HL-60/S4 treated with retinoic acid at 250 ng/mL for 4 days and 3 days (cell line): ENCODE data around the gene FAAP20.

Source experiments
- in situ Hi-C: fragments of 300-500 bp; cut with MboI; formaldehyde crosslinking; loops from 2 replicates; pipeline ENCODE4 v1.7.0; 2022; ENCODE audit warnings: low sequenced_read_pairs

FAAP20 gene

DNA sequence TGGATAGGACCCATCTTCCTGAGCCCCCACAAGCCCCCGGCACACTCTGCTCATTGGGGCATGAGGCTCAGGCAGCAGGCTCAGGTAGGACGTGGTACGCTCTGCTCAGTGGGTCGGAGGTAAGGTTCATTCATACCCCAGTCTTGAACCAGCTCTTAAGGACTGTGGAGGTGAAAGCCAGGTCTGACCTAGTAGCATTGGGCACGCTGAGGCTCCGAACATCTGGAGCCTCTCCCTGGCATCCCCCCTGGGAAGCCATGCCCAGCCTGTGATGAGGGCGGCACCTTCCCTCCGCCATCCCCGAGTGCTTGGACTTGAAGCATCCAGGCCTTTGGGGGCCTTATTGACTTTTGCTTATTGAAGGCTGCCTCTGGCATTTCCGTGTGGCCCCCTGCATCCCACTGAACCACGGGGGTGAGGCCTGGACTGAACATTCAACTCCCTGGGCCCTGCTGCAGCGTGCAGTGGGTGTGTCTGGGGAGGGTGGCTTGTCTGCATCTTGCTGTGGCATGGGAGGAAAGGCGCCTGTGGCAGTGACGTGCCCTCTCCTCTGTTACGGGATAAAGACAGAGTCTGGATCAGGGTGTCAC is 50.0 kb downstream of the FAAP20 start:
- in situ Hi-C loops = no loop called here

DNA sequence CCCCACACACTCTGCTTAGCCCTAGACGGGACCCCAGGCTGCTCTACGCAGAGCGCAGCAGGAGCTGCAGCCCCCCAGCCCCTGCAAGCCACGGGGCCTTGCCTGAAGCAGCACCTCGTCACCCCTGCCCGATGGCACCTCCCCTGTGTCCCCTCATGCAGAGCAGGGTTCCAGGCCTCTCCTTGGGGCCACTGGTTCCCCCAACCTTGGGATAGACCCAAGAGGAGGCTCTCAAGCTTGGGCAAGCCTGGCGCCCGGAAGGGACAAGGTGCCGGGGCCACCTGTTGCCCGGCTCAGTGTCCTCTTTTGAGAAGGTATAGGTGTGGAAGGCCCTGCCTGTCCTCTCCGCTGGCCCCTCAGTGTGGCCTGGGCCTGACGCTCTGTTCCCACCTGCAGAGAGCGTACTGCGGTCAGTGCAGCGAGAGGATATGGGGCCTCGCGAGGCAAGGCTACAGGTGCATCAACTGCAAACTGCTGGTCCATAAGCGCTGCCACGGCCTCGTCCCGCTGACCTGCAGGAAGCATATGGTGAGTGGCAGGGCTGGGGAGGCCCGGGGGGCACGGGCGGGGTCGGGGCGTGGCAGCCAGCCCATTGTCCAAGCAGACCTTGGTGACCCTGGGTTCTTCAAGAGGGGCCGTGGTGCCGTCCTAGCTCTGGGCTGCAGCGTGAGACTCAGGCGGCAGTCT is 50.6 kb downstream of the FAAP20 start:
- in situ Hi-C loops = no loop called here

DNA sequence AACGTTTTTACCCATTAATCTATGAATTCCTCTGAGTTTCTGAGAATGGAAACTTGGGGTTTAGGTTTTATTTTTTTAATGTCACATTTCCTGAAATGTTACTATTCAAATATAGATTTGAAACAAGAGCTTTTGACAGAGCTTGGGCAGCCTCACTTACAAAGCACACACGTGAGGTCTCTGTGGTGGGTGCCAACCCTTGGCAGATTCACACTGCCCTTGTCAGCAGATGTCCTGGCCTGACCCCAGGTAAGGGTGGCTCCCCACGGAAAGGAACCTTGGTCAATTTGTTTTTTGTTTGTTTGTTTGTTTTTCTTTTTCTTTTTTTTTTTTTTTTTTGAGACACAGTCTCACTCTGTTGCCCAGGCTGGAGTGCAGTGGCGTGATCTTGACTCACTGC is 53.5 kb downstream of the FAAP20 start:
- in situ Hi-C loops = no loop called here
